ENCODE data around the gene CCDC12.

GRCh38 chr3:46926039-46926438, 50.5 kb downstream of the CCDC12 start:
- TF ChIP-seq CTCF (IDR thresholded peaks at IDR 0.05): no peak
- no peak for TF ChIP-seq POLR2A (IDR thresholded peaks at IDR 0.05)

Data from uterus (tissue), 2 donors.